Activated CD4-positive, alpha-beta T cell treated with anti-CD3 and anti-CD28 coated beads, Interleukin-2, amount 50 U/mL, for 24 hours (primary cell): ENCODE data around the gene RNF187.

Source experiments
- DNase-seq, 2 donors: peaks; one replicate each; pipeline ENCODE4 v3.0.0-alpha.2; 2020; ENCODE audit warnings: low read depth in 1 of 2, low spot score in 1 of 2

The RNF187 gene

DNA sequence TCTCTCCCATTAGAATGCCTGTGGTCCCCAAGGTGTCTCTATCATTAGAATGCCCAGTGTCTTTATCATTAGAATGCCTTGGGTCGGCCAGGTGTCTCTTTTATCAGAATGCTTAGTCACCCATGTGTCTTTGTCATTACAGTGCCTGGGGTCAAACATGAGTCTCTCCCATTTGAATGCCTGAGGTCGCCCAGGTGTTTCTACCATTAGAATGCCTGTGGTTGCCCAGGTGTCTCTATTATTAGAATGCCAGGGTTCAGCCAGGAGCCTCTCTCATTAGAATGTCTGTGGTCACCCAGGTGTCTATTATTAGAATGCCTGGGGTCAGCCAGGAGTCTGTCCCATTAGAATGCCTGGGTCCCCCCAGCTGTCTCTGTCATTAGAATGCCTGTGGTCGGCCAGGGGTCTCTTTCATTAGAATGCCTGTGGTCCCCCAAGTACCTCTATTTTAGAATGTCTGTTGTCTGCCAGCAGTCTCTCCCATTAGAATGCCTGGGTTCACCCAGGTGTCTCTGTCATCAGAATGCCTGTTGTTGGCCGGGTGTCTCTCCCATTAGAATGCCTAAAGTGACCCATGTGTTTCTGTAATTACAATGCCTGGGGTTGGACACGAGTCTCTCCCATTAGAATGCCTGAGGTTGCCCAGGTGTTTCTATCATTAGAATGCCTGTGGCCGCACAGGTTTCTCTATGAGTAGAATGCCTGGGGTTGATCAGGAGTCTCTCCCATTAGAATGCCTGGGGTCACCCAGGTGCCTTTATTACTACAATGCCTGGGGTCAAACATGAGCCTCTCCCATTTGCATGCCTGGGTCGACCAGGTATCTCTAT lies 57.1 kb downstream of the RNF187 start:
- DNase-seq, result no peak

DNA sequence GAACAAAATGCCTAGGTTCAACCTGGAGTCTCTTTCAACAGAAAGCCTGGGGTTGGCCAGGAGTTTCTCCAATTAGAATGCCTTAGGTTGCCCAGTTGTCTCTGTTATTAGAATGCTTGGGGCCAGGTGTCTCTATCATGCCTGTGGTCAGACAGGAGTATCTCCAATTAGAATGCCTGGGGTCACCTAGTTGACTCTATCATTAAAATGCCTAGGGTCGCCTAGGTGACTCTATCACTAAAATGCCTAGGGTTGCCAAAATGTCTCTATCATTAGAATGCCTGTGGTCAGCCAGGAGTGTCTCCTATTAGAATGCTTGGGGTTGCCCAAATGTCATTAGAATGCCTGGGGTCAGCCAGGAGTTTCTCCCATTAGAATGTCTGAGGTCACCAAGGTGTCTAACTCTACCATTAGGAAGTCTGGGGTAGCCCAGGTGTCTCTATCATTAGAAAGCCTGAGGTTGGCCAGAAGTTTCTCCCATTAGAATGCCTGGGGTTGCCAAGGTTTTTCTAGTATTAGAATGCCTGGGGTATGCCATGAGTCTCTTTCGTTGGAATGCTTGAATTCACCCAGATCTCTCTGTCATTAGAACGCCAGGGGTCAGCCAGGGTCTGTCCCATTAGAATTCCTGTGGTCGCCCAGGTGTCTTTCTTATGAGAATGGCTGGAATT lies 57.9 kb downstream of the RNF187 start:
- DNase-seq, result no peak
